ENCODE data around the gene RAB36. TPM values are rescaled to one million over a fixed set of nuclear protein-coding genes. Genes with fewer than 3 reads are reported as not detected.

Gene RAB36
- total RNA-seq, 1 experiment from 2014 or later: 1.4 TPM

DNA sequence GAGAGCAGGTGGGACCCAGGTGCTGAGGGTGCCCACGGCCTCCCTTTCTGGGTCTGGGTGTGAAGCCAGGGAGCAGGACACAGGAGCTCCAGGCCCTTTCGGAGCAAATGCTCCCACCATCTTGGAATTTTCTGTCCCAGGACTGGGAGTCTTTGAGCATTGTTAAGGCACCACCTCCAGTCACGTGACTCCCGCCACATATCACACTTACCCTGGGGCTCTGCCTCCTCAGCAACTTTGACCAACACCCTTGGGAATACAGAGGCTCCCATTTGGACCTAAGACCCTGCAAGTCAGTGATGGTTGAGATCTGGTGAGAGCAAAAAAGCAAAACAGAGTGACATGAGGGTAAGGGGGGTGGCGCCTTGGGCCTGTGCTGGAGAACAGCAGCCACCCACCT lies 39.4 kb upstream of the RAB36 start:
- Histone ChIP-seq H3K4me2 (ENCODE audit: insufficient read depth, insufficient read length, low read length) (no peak overlapping the region), H2BK5ac (ENCODE audit: insufficient read length, low read length) (no peak overlapping the region), H3K18ac (ENCODE audit: insufficient read length, low read depth, low read length) (no peak overlapping the region), H4K20me1 (ENCODE audit: control insufficient read depth, insufficient read depth, insufficient read length) (no peaks in the 10 kb centered on the region), H3K79me2 (ENCODE audit: insufficient read depth, low read length) (no peaks in the 10 kb centered on the region), H3K56ac (ENCODE audit: insufficient read length, low read depth, low read length) (no peak overlapping the region), H3K27ac (ENCODE audit: insufficient read length, low read depth, low read length) (no peak overlapping the region), H3K4me1 (ENCODE audit: insufficient read depth, low read length) (no peaks in the 10 kb centered on the region), H3K27me3 (ENCODE audit: insufficient read depth, low read length) (no peaks in the 10 kb centered on the region; the same call in 1 of the 2 replicates), H2BK12ac (ENCODE audit: insufficient read length, low read depth, low read length) (no peak overlapping the region), H4K91ac (ENCODE audit: insufficient read length, low read depth, low read length) (no peak overlapping the region), H3T11ph (ENCODE audit: low read length) (no peak overlapping the region), H3K23ac (ENCODE audit: insufficient read length, low read depth, low read length) (no peak overlapping the region), H2BK120ac (ENCODE audit: low read depth, low read length, poor library complexity, severe bottlenecking) (no peak overlapping the region), H4K8ac (replicated peaks; ENCODE audit: insufficient read length, low read depth, low read length) (no peak overlapping the region), H3K23me2 (ENCODE audit: insufficient read length, low read depth, low read length, poor library complexity, severe bottlenecking) (no peaks in the 10 kb centered on the region), H3K4ac (ENCODE audit: low read depth, low read length) (no peak overlapping the region), H2BK15ac (ENCODE audit: low read depth, low read length) (no peak overlapping the region), H2AK5ac (ENCODE audit: insufficient read length, low read length) (no peak overlapping the region), H4K5ac (ENCODE audit: insufficient read length, low read depth, low read length) (no peak overlapping the region), H2AFZ (ENCODE audit: low read length) (no peak overlapping the region), H2BK20ac (ENCODE audit: low read depth, low read length, poor library complexity, severe bottlenecking) (no peak overlapping the region), H3K14ac (ENCODE audit: insufficient read depth, low read length) (no peak overlapping the region; the same call in 1 of the 2 replicates), H3K79me1 (ENCODE audit: insufficient read depth, low read depth, low read length, poor library complexity, severe bottlenecking) (no peaks in the 10 kb centered on the region), H3K9me3 (ENCODE audit: control insufficient read depth, low read depth, low read length) (no peaks in the 10 kb centered on the region), H3K9ac (ENCODE audit: extremely low read depth, insufficient read length, low read length) (no peak overlapping the region)
- Mint-ChIP-seq H3K27me3 (ENCODE audit: low read depth) (peaks cover 25% of the 10 kb centered on the region), H3K9me3 (no peaks in the 10 kb centered on the region), H3K27ac (no peak overlapping the region), H3K4me1 (peaks cover 2% of the 10 kb centered on the region in 2 experiments; a peak in 3 of 4 replicates), H3K36me3 (ENCODE audit: insufficient read depth in 1 of 3, low read depth in 3 of 3) (no peaks in the 10 kb centered on the region), H3K4me3 (peak overlapping the region in 1 of 2 experiments; percentile 43; a peak in 2 of 5 replicates)
- TF ChIP-seq, protein P1, sequence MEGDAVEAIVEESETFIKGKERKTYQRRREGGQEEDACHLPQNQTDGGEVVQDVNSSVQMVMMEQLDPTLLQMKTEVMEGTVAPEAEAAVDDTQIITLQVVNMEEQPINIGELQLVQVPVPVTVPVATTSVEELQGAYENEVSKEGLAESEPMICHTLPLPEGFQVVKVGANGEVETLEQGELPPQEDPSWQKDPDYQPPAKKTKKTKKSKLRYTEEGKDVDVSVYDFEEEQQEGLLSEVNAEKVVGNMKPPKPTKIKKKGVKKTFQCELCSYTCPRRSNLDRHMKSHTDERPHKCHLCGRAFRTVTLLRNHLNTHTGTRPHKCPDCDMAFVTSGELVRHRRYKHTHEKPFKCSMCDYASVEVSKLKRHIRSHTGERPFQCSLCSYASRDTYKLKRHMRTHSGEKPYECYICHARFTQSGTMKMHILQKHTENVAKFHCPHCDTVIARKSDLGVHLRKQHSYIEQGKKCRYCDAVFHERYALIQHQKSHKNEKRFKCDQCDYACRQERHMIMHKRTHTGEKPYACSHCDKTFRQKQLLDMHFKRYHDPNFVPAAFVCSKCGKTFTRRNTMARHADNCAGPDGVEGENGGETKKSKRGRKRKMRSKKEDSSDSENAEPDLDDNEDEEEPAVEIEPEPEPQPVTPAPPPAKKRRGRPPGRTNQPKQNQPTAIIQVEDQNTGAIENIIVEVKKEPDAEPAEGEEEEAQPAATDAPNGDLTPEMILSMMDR (conservative IDR thresholded peaks at IDR 0.05): no peak
- no CpG with 5 or more reads among the region's 5 CpGs for WGBS (ENCODE audit: extremely low coverage, insufficient read length, low lambda C conversion rate)
- DNase-seq: no peak
